T47D (cell line): ENCODE measurements around the gene GLUL.
A peak's percentile ranks its signal among the peaks of the same experiment; 100 is the strongest.
"Not testable (repeated sequence)": the region's sequence is repeated elsewhere in the genome, so short reads cannot be mapped to it uniquely, and the experiment has no call there.

Experiments used
- DNase-seq, 2 experiments: peaks; one replicate each; pipeline versions ENCODE4 v3.0.0 to v3.0.0-alpha.2; 2011 to 2012; ENCODE audit warnings: low read depth in 1 of 2, low spot score in 1 of 2
- JUND ChIP-seq: IDR thresholded peaks from 2 replicates; pipeline ENCODE4 v1.6.1; 2012; ENCODE audit warnings: low read depth
- in situ Hi-C: cut with HindIII; loops from 2 replicates; pipeline ENCODE4 v1.10.0; 2016; ENCODE audit warnings: low sequenced_read_pairs, low pct_unique_long_range_greater_than_20kb

GLUL gene

DNA sequence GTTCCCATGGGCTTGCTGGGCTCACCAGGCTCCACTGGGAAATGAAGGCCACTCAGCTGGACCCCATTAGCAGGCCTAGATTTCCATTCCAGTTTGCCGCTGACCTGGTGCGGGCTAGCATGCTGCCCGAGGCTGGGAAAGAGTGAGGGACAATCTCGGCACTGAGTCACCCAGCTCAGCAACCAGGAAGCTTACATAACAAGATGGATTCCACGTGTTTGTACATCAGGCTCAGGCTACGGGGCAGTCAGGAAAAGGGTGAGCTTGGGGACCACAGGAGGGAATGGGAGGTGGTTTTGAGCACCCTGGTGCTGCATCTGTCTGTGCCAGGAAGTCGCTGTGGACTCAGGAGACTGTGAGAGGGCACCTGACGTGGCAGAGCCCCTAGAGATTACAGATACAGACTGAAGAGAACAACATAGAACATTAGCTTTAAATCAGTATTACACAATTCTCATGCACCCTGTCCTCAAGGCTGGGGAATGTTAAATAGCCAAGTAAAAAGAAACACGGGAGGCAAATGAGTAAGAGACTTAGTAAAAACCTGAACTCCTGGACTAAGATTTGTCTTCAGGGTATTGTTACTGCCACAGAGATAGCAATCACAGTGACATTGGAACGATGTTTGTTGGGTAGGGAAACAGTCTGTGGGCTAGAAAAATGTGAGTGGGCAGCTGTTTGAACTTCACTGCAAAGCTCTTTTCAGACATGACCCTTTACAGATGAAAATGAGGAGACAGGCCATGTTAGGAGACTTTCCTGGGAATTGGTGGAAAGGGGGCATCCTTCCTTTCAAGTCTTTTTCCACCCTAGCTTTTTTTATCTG lies 51.1 kb downstream of the GLUL start:
- DNase-seq = peak in 1 of 2 experiments; percentile 69
- in situ Hi-C loops = no loop called here
- no peak; the same call in 1 of the 2 replicates for TF ChIP-seq JUND

DNA sequence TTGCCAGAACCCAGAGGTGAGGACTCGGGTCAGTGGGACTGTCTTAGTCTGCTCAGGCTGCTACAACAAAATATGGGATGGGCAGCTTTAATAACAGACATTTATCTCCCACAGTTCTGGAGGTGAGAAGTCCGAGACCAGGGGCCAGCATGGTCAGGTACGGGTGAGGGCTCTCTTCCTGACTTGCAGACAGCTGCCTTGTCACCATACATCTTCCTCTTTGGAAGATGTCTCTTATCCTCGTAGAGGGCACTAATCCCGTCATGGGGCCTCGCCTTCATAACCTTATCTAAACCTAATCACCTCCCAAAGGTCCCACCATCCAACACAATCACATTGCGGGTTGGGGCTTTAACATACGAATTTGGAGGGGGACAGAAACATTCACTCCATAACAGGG lies 51.9 kb downstream of the GLUL start:
- in situ Hi-C loops = no loop called here
- no peak for TF ChIP-seq JUND
- no peak for DNase-seq

DNA sequence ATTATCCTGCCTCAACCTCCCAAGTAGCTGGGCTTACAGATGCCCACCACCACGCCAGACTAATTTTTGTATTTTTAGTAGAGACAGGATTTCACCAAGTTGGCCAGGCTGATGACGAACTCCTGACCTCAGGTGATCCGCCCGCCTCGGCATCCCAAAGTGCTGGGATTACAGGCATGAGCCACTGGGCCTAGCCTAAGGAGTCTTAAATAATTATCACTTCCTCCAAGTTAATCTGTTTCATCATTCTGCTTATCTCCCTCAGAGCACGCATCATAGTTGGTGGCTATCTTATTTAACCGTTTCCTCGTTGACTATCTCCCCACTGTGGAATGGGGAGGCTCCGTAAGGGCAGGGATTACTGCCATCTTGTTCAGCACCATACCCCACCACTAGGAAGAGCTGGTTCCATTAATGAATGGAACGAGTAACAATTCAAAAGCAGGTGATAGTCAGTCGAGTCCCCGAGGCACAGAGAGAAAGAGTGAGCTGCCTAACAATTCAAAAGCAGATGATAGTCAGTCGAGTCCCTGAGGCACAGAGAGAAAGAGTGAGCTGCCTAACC lies 52.7 kb downstream of the GLUL start:
- in situ Hi-C loops = no loop called here
- no peak for DNase-seq
- no peak for TF ChIP-seq JUND

DNA sequence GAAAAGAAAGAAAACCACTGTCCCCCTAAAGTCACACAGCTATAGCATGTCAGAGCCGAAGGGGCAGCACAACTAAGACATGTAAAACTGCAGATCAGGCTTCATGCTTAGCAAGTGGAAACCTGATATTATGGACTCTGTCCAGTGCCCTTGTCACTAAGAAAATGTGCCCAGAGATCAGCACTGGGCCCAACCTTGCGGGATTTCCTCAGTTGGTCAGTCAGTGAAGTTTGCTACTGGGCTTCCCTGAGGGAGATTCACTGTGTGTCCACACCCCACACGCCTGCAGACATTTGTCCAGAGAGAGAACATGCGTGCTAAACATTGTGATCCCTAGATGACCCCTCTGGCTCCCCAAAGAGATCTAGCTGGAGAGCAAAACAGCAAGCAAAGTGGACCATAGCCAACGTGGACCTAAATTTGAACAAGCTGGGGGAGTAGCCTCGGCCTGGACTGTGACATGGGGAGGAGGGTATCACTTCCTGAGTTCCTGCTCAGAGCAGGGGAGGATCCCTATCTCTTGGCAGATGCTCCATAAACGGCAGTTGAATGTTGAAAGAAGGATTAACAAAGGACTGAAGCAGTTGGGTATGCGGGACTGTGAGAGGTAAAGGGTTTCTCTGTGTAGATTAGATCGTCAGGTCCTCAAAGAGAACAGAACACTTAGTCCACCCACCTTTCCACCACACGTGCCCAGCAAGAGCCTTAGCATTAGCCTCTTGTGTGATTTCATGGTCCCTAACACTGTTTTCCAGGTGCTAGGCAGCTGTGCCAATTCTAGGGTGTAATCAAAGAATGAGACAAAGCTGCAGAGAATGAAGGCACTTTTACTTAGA lies 53.6 kb downstream of the GLUL start:
- TF ChIP-seq JUND = no peak

DNA sequence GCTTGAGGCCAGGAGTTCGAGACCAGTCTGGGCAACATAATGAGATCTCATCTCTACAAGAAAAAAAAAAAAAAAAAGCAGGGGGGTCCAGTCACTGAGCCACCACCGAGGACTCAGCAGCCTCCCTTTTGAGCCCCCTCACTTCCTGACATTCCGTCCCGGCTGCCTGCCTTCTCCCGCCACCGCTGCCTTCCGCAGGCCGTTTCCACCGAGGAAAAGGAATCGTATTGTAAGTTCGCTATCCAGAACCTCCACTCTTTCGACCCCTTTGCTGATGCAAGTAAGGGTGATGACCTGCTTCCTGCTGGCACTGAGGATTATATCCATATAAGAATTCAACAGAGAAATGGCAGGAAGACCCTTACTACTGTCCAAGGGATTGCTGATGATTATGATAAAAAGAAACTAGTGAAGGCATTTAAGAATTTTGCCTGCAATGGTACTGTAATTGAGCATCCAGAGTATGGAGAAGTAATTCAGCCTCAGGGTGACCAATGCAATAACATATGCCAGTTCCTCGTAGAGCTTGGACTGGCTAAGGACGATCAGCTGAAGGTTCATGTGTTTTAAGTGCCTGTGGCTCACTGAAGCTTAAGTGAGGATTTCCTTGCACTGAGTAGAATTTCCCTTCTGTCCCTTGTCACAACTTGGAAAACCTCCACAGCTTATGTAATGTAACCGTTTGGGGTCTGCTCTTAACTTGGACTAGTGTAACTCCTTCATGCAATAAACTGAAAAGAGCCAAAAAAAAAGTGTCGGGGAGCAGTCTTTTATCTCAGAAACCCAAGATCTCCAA lies 55.6 kb downstream of the GLUL start:
- no peak for TF ChIP-seq JUND
- in situ Hi-C loops = no loop called here
- no peak for DNase-seq

More for the DNA sequence above, 53.6 kb downstream of the GLUL start:
- in situ Hi-C loops = no loop called here
- no peak for DNase-seq

DNA sequence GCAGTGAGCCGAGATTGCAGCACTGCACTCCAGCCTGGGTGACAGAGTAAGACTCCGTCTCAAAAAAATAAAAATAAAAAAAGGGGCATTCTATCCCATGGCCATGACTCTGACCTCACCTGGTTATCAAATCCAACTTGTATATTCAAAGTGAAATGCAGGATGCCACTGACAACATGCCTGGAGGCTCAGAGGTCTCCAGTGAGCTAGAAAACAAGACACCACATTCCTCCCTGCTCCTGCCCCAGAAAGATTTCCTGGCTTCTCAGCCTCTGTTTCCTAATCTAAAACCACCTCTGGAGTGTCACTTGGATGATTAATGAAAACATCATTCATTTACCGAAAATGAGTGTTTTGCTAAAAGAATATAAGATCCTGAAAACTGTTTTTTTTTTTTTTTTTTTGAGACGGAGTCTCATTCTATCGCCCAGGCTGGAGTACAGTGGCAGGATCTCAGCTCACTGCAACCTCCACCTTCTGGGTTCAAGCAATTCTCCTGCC lies 58.5 kb downstream of the GLUL start:
- in situ Hi-C loops, DNase-seq: not testable (repeated sequence)

DNA sequence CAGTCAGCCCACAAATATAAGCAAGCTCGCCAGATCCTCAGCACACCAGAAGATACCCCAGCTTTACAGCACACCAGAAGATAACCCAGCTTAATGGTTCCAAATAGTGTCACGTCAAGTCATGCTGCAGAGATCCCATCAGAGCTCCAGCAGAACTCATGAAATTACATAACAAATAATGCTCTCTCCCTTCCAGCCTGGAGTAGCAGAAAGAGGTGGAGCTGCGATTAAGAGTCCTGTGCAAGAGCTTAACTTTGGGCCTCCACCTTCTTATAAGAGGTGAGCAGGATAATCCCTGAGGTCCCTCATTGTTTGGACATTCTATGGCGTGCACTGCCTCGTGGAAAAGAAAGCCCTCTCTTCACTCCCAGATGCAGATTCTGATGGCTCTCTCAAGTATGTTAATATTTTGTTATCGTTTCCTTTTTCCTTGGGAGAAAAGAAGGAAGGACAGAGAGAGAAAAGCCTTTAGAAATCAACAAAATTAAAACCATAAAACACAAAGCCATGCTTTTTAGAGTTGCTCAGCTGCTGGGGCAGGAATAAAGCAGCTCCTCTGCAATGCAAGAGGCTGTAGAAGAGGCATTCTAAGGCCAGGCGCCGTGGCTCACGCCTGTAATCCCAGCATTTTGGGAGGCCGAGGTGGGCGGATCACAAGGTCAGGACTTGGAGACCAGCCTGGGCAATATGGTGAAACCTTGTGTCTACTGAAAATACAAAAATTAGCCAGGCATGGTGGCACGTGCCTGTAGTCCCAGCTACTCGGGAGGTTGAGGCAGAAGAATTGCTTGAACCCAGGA lies 59.1 kb downstream of the GLUL start:
- DNase-seq = no peak
- TF ChIP-seq JUND = no peak
- in situ Hi-C loops = no loop called here
